HG03575 (cell line): ENCODE measurements around the gene SUCNR1.
"Not testable (repeated sequence)": the region's sequence is repeated elsewhere in the genome, so short reads cannot be mapped to it uniquely, and the experiment has no call there.

ENCODE experiments used
- ATAC-seq: cut with Tn5 transposase; IDR thresholded peaks from one replicate; pipeline ENCODE4 v1.9.1; 2021; ENCODE audit not compliant: unreplicated experiment, insufficient number of reproducible peaks, low FRiP score; ENCODE audit errors: extremely low read depth

Gene SUCNR1

DNA sequence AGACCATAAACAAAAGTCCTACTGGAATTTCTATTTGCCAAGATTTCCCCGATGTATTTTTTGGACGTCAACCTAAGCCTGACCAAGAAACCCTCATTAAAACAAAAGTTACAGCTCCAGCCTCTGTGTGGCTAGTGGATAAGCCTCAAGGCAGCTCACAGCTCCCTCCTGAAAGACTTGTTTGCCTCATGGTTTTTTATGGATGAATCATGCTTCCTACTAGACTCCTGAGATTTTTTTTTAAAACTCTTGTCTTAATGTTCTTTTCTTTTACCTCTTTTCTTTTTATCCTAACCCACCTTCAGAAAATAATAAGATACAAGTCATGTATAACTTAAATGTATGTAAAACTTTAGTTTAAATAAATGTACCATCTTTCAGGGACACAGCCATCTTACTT is 52.4 kb downstream of the SUCNR1 start:
- ATAC-seq = no peak

DNA sequence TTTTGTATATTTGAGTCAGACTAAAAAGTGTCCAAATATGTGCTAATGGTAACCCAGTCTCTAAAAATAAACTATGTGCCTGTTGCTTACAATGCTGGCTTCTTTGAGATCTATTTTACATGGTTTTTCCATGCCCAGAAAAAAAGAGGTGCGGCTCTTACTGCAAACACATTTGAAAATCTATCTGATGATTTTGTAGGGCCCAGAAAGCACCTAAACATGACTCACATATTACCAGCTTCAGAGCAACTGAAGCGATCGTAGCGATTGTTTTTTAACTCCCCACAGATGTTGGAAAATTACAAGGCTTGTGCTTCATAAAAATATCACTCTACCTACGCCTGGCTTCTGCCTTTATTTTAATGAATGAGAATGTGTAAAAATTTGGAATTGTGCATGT is 53.5 kb downstream of the SUCNR1 start:
- ATAC-seq = no peak

DNA sequence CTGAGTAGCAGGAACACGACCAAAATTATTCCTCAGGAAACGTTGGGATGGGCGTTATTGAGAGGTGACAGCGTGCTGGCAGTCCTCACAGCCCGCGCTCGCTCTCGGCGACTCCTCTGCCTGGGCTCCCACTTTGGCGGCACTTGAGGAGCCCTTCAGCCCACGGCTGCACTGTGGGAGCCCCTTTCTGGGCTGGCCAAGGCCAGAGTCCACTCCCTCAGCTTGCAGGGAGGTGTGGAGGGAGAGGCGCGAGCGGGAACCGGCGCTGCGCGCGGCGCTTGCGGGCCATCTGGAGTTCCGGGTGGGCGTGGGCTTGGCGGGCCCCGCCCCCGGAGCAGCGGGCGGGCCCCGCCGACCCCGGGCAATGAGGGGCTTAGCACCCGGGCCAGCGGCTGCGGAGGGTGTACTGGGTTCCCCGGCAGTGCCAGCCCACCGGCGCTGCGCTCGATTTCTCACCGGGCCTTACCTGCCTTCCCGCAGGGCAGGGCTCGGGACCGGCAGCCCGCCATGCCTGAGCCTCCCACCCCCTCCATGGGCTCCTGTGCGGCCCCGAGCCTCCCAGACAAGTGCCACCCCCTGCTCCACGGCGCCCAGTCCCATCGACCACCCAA is 54.6 kb downstream of the SUCNR1 start:
- ATAC-seq = not testable (repeated sequence)

DNA sequence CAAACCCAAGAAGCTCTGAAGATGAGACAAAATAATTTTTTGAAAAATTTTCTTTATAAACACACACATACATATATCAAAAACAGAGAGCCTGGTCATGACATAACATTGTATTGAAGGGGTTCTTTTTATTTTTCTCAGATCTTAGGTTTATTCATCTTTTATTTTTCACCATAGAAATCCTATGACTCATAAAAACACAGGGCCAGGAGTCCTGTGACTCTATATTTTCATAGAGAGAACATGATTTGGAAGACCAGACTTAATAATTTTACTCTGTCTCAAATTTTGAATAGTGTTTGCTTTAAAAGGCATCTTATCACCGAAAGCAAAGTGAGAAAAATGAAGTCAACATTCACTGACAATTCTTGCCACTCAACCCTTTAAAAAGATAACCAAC is 57.7 kb downstream of the SUCNR1 start:
- no peak for ATAC-seq

DNA sequence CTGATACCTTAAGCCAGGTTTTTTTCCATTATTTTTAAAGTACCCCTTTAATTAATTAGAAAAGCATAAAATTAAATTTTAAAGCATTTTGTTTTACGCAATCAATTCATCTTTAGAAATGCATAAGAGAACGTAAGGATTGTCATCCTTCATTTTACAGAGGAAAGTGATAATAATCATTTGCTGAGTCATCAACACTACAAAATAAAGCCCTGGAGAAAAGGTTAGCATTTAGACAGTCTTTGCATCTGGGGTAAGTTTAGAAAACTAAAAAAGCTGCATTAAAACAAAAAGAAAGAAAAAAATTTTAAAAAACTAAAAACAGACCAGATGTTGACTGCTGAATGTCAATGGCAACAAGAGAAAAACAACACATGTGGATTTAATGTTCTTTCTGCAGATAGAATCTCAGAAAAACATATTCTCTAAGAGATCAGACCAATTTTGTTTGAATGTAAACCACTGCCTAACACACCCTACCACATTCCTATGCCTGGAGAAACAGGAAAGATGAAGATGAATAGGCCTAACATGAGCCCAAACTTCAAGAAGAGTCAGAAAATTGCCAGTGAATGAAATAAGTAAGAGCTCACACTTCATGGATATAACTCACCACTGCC is 59.9 kb downstream of the SUCNR1 start:
- no peak for ATAC-seq
